Measurements from ENCODE around the gene ZBBX.

ZBBX gene

DNA sequence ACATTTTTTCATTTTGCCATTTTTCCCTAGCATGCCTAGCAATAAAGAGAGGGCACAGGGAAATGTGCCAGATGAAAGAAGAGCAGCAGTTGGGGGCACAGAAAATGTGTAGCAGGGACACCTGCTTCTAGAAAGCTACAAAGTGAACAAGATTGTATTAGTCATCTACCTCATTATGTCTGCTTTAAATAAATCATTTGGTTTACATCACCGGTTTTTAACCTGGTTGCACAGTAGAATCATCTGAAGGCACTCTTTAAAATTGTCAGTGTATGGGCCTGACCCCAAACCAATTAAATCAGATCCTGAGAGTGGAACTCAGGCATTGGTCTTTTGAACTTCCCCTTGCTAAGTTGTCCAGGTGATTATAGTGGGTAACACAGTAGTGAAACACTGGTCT is 73.8 kb downstream of the ZBBX start:
- DNase-seq (ENCODE audit: low spot score) = no peak

DNA sequence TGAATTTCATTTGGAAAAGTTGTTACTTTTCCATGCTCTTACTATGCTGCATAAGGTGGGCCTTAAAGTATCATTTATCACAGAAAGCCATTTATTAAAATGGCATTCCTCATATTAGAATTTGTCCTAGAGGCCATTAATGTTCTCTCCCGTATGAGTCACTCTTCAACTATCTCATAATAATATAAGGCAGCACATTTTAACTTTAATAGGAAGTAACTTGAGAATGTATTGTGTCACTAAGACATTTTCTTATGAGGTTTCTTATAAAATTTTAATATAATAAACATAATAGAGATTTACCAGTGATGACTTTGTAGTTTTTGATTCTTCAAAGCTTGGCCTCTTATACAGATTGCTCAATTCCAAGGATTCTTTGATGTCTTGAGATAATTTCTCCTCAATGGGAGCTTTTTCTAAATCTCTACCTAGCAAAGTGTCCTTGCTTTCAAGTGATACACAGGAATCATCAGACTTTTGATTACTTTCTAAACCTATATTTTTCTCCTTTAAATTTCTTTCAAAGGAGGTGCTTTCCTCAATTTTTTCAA is 74.7 kb downstream of the ZBBX start:
- DNase-seq (ENCODE audit: low spot score) = no peak

DNA sequence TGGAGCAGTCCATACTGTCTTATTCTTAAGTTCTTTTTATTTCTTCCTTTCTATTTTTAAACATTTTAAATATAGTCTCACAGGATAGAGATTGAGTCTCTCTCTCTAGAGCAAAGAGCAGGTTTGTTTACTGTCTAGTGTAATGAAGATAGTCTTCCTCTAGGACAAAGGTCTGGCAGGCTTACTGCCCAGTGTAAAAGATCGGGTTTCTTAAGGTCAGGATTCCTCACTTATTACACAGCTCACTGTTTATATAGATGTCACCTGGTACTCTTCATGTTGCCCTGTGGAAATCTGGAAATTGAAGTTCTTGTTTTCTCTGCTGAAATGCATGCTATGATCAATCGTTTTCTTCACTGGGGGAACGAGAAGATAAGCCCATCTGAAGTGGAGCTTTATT is 76.0 kb downstream of the ZBBX start:
- no peak for DNase-seq (ENCODE audit: low spot score)

DNA sequence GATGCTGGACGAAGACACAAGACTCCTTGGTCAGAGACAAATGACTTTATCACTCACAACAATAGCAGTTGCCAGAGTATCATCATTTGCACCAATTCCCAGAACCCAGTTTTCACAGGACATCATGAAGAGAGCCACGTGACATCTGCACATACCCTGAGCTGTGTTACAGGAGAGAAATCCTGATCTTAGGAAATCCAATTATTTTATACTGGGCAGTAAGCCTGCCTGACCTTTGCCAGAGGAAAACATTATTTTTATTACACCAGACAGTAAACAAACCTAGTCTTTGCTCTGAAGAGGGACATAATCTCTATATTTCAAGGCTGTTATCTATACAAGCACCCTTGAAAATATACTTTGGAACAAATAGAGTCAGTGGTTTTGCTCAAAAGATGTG is 77.4 kb downstream of the ZBBX start:
- no peak for DNase-seq (ENCODE audit: low spot score)

DNA sequence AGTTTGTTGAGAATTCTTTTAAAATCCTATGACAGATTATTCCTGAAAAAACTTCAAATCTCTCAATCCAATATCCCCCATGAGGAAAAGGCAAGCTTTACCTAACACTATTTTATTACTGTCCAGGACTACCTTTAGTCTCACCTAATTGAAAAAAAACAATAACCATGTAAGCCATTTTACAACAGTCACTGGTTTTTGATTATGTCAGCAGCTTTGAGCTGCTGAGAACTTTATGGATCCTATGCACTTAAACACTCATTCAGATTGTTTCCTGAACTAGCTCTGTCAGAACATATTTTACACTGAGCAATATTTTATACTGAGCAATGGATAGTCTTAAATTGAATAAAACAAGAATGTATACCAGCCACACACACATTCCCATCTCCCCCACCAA is 79.9 kb downstream of the ZBBX start:
- DNase-seq (ENCODE audit: low spot score) = no peak

DNA sequence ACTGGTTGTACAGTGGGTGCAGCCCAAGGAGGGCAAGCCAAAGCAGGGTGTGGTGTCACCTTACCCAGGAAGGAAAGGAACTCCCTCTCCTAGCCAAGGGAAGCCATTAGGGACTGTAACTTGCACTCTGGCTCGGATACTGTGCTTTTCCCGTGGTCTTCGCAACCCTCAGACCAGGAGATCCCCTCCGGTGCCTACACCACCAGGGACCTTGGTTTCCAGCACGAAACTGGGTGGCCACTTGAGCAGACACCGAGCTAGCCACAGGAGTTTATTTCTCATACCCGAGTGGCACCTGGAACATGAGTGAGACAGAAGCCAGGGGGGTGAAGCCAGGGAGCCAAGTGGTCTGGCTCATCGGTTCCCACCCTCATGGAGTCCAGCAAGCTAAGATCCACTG is 90.7 kb downstream of the ZBBX start:
- no peak for DNase-seq (ENCODE audit: low spot score)

DNA sequence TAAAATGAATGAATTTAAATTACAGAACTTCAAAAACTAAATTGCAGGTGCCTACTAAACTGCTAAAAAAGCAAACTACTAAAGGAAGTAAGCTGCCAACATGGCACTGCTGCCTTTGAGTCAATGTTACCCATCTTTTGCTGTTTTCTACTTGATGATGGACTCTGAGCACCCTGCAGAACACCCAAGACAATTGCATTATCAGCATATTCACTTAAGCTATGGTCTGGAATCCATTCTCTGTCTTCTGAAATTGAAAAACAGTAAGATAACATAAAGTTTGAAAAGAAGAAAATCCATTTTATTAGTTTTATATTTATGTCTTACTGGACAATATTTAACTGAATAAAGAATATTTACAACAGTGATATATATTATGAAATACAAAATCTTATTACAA is 91.4 kb downstream of the ZBBX start:
- no peak for DNase-seq (ENCODE audit: low spot score)

DNA sequence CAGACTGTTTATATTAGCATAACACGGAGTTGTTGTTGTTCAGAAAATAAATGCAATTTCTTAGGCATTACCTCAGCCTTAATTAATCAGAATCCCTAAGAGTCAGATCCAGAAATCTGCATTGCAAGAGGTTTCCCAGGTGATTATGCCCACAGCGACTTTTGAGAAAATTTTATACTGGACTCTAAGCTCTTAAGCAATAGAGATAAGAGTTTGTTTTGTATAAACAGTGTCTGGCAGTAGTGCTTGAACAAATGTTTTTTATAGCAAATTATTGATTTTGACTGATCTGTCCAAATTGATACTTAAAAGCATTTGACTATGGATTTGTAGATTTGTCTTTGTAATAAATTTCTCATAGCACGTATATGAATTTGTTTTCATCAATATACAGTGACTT is 92.8 kb downstream of the ZBBX start:
- DNase-seq (ENCODE audit: low spot score) = no peak

DNA sequence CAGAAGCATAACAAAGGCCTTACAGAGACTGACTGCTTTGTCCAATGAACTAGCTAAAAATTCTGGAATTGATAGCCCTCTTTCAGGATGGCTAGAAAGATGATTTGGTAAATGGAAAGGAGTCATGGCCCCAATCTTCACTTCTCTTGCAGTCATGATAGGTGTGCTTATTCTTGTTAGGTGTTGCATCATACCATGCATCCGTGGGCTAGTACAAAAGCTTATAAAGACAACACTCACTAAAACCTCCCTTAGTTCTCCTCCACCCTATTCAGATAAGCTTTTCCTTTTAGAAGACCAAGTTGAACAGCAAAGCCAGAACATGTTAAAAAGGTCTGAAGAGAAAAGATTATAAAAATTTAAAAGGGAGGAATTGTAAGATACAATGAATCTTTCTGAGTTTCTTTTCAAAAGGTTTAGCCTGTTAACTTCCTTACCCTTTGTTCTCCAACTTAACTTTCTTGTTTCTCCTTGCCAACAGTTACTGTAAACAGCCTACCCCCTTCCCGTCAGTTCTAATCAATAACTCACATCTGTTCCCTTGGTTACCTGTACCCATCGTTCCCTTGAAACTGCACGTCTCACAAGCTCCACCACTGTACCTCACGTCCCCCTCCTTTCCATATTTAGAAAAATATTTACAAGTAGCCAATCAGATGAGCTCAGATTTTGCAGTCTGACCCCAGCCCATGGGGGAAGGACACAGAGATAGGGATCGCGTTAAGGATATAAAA is 105.8 kb downstream of the ZBBX start:
- DNase-seq (ENCODE audit: low spot score) = no peak

DNA sequence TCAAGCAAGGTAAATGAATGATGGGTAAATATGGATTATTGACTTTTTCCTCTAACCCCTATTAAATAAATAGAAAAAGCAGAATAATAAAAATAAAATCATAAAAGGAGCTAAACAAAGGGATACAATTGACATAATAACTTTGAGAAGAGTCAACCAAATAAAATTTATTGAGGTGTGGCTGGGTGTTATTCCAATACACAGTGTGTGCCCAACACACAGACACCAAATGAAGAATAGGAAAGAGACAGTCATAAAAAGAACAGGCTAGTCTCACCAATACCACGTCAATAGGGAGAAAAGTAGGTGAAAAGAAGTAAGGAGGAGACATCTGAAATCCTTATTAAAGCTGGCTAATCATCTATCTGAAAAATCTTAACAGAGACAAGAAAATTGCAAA is 127.1 kb downstream of the ZBBX start:
- DNase-seq (ENCODE audit: low spot score) = no peak

DNA sequence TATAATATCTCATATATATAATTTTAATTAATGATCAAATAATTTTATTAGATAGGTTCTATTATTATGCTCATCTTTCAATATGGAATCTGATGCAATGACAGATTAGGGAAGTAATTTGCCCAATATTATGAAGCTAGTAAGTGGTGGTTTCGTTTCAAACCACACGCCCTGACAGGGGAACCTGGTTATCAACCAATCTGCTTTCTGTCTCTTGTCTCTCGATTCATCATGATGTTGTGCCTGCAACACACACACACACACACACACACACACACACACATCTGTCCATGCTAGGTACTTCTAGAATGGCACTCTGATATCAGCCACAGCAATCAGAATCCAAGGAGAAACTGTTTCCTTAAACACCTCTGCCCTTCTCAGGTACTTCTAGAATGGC is 128.4 kb downstream of the ZBBX start:
- DNase-seq (ENCODE audit: low spot score) = no peak

DNA sequence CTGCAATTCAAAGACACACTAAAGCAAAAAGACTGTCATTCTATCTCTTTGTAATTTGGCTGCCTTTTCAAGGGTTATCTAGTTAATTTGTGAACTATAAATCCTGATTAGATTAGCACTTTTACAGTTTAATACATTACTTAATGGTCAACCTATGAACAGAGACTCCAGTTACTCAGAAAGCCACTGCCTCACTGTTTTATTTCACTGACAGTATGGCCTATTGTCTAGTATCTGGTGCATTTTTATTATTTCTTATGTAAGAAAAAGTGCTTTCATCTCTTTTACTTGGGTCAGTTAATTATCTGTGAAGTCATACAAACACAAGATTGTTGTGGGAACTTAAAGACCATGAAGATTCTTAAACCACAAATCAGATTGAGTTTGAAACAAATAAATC is 133.8 kb downstream of the ZBBX start:
- no peak for DNase-seq (ENCODE audit: low spot score)

DNA sequence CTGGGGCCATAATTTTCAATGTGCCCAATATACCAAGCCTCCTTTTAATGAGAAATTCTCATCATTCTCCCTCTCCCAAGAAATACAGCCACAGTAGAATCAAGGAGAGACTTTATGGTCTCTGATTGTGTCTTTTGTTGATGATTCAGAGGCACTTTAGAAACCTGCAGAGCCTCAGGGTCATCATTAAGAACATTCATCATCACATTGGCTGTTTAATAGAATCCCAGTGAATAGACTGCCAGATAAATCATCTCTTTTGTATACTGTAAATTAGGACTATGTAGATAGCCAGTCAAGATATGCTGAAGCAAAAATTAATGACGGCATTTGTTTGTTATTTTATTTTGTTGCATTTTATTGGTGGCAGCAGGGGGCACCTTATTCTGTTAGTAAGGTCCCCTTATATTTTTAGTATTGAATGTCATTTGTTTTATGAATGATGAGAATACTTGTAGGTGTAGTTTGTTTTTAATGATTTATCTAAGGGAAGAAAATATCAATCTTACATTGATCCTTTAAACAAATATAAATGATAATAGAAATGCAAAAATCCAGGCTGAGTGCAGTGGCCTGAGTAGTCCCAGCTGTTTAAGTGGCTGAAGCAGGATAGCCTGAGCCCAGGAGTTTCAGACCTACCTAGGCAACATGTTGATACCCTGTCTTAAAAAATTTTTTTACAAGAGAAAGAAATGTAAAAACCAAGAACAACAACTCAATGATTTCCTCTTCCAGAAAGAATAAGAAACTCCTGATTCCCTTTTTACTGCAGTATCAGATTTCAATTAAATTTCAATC is 138.8 kb downstream of the ZBBX start:
- no peak for DNase-seq (ENCODE audit: low spot score)

DNA sequence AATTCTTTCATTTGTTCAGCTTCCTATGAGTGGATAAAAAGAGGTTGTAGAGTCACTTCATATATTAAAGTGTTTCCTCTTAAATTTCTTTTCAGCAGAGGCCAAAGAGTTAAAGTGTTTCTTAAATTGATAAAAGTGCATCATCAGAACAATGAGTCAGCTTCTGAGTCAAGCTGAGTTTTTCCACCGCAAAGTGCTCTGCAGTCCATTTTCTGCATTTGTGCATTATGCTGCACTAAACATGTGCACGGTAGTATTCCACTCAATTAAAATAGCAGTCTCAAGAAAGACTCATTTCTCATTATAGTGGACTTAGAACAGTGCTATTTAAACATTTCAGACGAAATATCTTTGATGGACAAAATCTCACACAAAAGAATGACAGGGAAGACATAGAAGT is 152.0 kb downstream of the ZBBX start:
- DNase-seq (ENCODE audit: low spot score) = no peak

DNA sequence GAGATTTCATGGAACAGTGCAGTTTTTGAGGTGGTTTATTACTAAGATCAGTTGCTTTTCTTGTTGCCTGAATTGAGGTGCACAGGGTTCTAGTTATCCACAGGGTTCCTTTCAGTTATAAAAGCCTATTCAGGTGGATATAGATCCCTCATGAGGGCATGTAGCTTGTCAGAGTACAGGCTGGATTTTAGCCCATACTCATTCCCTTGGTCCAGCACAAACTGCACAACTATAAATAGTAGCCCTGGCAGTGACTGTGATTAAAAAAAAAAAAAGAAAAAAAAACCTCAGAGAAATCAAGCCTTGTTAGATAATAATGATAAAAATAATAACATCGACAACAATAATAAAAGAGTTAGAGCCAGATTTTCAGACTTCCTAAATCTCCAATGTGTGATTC is 154.3 kb downstream of the ZBBX start:
- DNase-seq (ENCODE audit: low spot score) = no peak

DNA sequence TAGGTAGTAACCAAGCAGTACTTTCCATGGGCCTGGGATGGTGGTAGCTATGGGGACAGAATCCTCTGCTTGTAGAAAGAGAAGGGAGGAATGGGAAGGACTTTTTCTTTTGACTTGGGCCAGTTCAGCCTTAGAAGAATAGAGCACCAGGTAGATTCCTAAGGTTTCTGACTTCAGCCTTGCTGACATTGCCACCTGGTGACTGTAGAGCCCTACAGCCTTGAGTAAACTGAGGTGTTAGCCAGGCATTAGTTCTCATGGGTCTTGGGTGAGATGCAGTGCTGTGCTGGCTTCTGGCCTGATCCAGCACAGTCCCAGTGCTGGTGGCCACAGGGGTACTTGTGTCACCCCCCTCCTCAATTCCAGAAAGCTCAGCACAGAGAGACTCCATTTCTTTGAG is 171.1 kb downstream of the ZBBX start:
- DNase-seq (ENCODE audit: low spot score) = no peak

DNA sequence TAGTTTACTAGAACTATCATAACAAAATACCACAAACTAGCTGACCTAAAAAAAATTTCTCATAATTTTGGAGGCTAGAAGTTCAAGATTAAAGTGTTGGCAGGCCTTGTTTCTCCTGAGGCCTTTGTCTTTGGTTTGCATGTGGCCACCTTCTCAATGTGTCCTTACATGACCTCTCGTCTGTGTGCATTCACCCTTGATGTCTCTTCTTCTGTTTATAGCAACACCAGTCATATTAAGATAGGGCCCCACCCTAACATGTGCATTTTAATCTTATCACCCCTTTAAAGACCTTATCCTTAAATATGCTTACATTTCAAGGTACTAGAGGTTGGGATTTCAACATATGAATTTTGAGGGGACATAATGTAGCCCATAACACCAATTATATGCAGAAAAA is 177.0 kb downstream of the ZBBX start:
- DNase-seq (ENCODE audit: low spot score) = no peak

DNA sequence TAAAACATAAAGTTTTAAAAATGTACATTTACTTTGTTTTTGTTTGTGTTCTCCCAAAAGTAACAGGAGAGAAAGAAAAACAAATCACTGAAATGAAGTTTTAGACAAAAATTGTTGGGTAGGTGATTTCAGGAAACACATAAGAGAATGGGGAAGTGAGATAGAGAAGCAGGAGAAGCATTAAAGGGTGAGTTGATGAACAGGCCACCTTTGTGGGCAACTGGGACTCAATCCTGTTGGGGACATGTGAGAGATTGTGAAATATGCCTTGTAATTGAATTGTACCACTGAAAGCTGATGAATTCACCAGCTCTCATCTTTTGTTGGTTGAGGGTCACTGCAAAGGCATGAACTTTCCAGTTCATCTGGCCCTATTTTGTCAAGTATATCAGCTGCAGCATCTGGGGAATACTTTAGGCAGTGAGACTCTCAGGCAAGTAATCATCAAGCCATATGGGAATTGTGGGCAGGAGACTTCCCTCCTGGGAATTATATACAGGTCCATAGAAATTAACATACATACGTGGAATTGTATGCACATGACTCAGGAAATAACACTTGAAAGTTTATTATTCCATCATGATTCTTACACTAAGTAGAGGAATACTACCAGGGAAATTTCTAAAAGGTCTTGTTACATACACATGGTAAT is 181.0 kb downstream of the ZBBX start:
- DNase-seq (ENCODE audit: low spot score) = no peak
